H1 (cell line): ENCODE measurements around the gene DCP2. TPM values are rescaled to one million over a fixed set of nuclear protein-coding genes. Genes with fewer than 3 reads are reported as not detected.

Source experiments
- CTCF ChIA-PET: fragments of 300-600 bp; sonication (Branson Sonifier 250); formaldehyde crosslinking; loops from one replicate; lab custom pipeline; 2021; ENCODE audit not compliant: partially characterized antibody; lab: Charles Lee
- POLR2A ChIA-PET: fragments of 300-600 bp; sonication (Branson Sonifier 250); formaldehyde crosslinking; loops from one replicate; lab custom pipeline; 2021; ENCODE audit warnings: inconsistent platforms; ENCODE audit not compliant: partially characterized antibody; lab: Charles Lee
- DNase-seq, 2 experiments: peaks; one replicate each; pipeline versions ENCODE4 v3.0.0 to v3.0.0-alpha.2; 2010 to 2022; ENCODE audit warnings: low spot score in 2 of 2, low read depth in 1 of 2, mixed read lengths in 1 of 2
- FAIRE-seq: peaks from 2 replicates; lab custom pipeline; 2011; peaks lifted over from hg19 to GRCh38; lab: Jason Lieb, UNC
- H2AFZ ChIP-seq: 2 replicates; pipeline ENCODE4 v1.8.1; 2012; ENCODE audit warnings: low read length, inconsistent platforms
- H2AK5ac ChIP-seq: 2 replicates; pipeline ENCODE4 v1.6.1; 2013; ENCODE audit warnings: low read depth, low read length
- H2BK120ac ChIP-seq: replicated peaks from 2 replicates; pipeline ENCODE3; 2013; ENCODE audit warnings: low read depth, low read length, inconsistent platforms
- H2BK12ac ChIP-seq: 2 replicates; pipeline ENCODE4 v1.6.1; 2013; ENCODE audit warnings: low read depth, low read length
- H2BK15ac ChIP-seq: 2 replicates; pipeline ENCODE4 v1.6.1; 2013; ENCODE audit warnings: low read length
- H2BK20ac ChIP-seq: 2 replicates; pipeline ENCODE4 v1.6.1; 2013; ENCODE audit warnings: low read length
- H2BK5ac ChIP-seq: 2 replicates; pipeline ENCODE4 v1.6.1; 2013; ENCODE audit warnings: low read depth, low read length
- H3K14ac ChIP-seq: 2 replicates; pipeline ENCODE4 v1.6.1; 2013; ENCODE audit warnings: inconsistent platforms; ENCODE audit not compliant: insufficient read length
- H3K18ac ChIP-seq: 2 replicates; pipeline ENCODE4 v1.6.1; 2013; ENCODE audit warnings: low read length; ENCODE audit errors: extremely low read depth
- H3K23ac ChIP-seq: 2 replicates; pipeline ENCODE4 v1.6.1; 2013; ENCODE audit warnings: inconsistent platforms; ENCODE audit not compliant: insufficient read length
- H3K23me2 ChIP-seq: 2 replicates; pipeline ENCODE4 v1.6.1; 2013; ENCODE audit warnings: low read depth, low read length
- H3K27ac ChIP-seq: 2 replicates; pipeline ENCODE4 v1.6.1; 2011; ENCODE audit warnings: low read depth, low read length, inconsistent platforms
- H3K27me3 ChIP-seq, 4 experiments: replicated peaks in 1 of 4; 1 replicate in 1 of 4; 2 replicates in 3 of 4; pipeline versions ENCODE4 v1.6.1 to v1.8.1; 2011 to 2013; ENCODE audit warnings: low read length in 3 of 4, mild to moderate bottlenecking in 3 of 4, inconsistent platforms in 2 of 4, mixed read lengths in 2 of 4, moderate library complexity in 1 of 4; ENCODE audit not compliant: control insufficient read depth in 3 of 4, insufficient read depth in 3 of 4; ENCODE audit errors: extremely low read depth in 1 of 4
- H3K36me3 ChIP-seq, 4 experiments: 2 replicates each; pipeline versions ENCODE4 v1.6.1 to v1.8.1; 2011 to 2013; ENCODE audit warnings: mild to moderate bottlenecking in 4 of 4, low read length in 3 of 4, moderate library complexity in 2 of 4, control low read depth in 1 of 4, inconsistent platforms in 1 of 4; ENCODE audit not compliant: insufficient read depth in 4 of 4, control insufficient read depth in 2 of 4
- H3K4ac ChIP-seq: replicated peaks from 2 replicates; pipeline ENCODE3; 2013; ENCODE audit warnings: low read length, low read depth, mixed read lengths, inconsistent platforms; ENCODE audit not compliant: insufficient read length
- H3K4me1 ChIP-seq, 4 experiments: replicated peaks in 1 of 4; 1 replicate in 1 of 4; 2 replicates in 3 of 4; pipeline versions ENCODE4 v1.6.1 to v1.8.1; 2011 to 2013; ENCODE audit warnings: low read length in 3 of 4, inconsistent platforms in 2 of 4, mixed read lengths in 1 of 4; ENCODE audit not compliant: insufficient read depth in 4 of 4, control insufficient read depth in 3 of 4
- H3K4me2 ChIP-seq, 2 experiments: 2 replicates each; pipeline versions ENCODE4 v1.6.1 to v1.8.1; 2011 to 2013; ENCODE audit warnings: low read depth in 2 of 2, low read length in 2 of 2, control low read depth in 1 of 2, inconsistent platforms in 1 of 2, mild to moderate bottlenecking in 1 of 2; ENCODE audit not compliant: insufficient read depth in 1 of 2
- H3K4me3 ChIP-seq, 4 experiments: fragments of 200-600, 300-600 bp in 1 of 4; sonication (generic), shearing (Covaris generic), sonication (Bioruptor Twin) in 1 of 4; 2 replicates each; pipeline versions ENCODE4 v1.5.1 to v1.8.1; 2011 to 2016; ENCODE audit warnings: low read length in 4 of 4, low read depth in 3 of 4, control low read depth in 2 of 4, inconsistent platforms in 2 of 4, mild to moderate bottlenecking in 2 of 4, mixed read lengths in 1 of 4, moderate library complexity in 1 of 4; ENCODE audit not compliant: insufficient read depth in 2 of 4; ENCODE audit errors: extremely low read depth in 1 of 4
- H3K56ac ChIP-seq: replicated peaks from 2 replicates; pipeline ENCODE3; 2013; ENCODE audit warnings: low read depth, mild to moderate bottlenecking, mixed read lengths, low read length, inconsistent platforms; ENCODE audit not compliant: insufficient read length
- H3K79me1 ChIP-seq: 2 replicates; pipeline ENCODE4 v1.6.1; 2013; ENCODE audit warnings: low read depth, low read length, control low read depth
- H3K79me2 ChIP-seq, 2 experiments: 2 replicates each; pipeline versions ENCODE4 v1.6.1 to v1.8.1; 2012 to 2013; ENCODE audit warnings: low read length in 2 of 2, mild to moderate bottlenecking in 2 of 2, inconsistent platforms in 1 of 2; ENCODE audit not compliant: insufficient read depth in 2 of 2, control insufficient read depth in 1 of 2
- H3K9ac ChIP-seq, 4 experiments: replicated peaks in 1 of 4; 1 replicate in 1 of 4; 2 replicates in 3 of 4; pipeline versions ENCODE4 v1.6.1 to v1.8.1; 2011 to 2013; ENCODE audit warnings: low read depth in 3 of 4, low read length in 3 of 4, control low read depth in 2 of 4, mild to moderate bottlenecking in 2 of 4, moderate library complexity in 2 of 4, inconsistent platforms in 1 of 4; ENCODE audit errors: extremely low read depth in 1 of 4
- H3K9me3 ChIP-seq, 2 experiments: 2 replicates each; pipeline versions ENCODE4 v1.6.1 to v1.8.1; 2012 to 2013; ENCODE audit warnings: mild to moderate bottlenecking in 2 of 2, moderate library complexity in 2 of 2, control low read depth in 1 of 2, inconsistent platforms in 1 of 2, low read depth in 1 of 2, low read length in 1 of 2, mixed read lengths in 1 of 2; ENCODE audit not compliant: insufficient read depth in 2 of 2
- H4K20me1 ChIP-seq, 2 experiments: replicated peaks in 1 of 2; 2 replicates each; pipeline versions ENCODE3 to v1.8.1; 2011 to 2013; ENCODE audit warnings: inconsistent platforms in 2 of 2, low read length in 2 of 2, mild to moderate bottlenecking in 1 of 2; ENCODE audit not compliant: insufficient read depth in 2 of 2, control insufficient read depth in 1 of 2
- H4K5ac ChIP-seq: 2 replicates; pipeline ENCODE4 v1.6.1; 2013; ENCODE audit warnings: low read length, low read depth, mixed read lengths, inconsistent platforms; ENCODE audit not compliant: insufficient read length
- H4K8ac ChIP-seq: 2 replicates; pipeline ENCODE4 v1.8.0; 2013; ENCODE audit warnings: mild to moderate bottlenecking, moderate library complexity, low read length, inconsistent platforms; ENCODE audit not compliant: insufficient read depth; ENCODE audit errors: extremely low read depth
- H4K91ac ChIP-seq: replicated peaks from 2 replicates; pipeline ENCODE3; 2013; ENCODE audit warnings: low read length, mixed read lengths, inconsistent platforms; ENCODE audit not compliant: insufficient read length
- ASH2L ChIP-seq: fragments of 200-600, 300-600 bp; sonication (generic); IDR thresholded peaks from one replicate; pipeline ENCODE4 v1.7.1; 2017; ENCODE audit warnings: low read length
- ATF3 ChIP-seq: IDR thresholded peaks from 2 replicates; pipeline ENCODE4 v1.6.1; 2011; ENCODE audit warnings: low read depth, mild to moderate bottlenecking, low read length; ENCODE audit not compliant: insufficient read depth
- KDM5A ChIP-seq: fragments of 200-600 bp; IDR thresholded peaks from 2 replicates; pipeline ENCODE4 v1.7.1; 2012; ENCODE audit warnings: mild to moderate bottlenecking, low read length, inconsistent platforms, mixed read lengths
- POU5F1 ChIP-seq: IDR thresholded peaks from 2 replicates; pipeline ENCODE4 v1.6.1; 2011; ENCODE audit warnings: low read depth, mild to moderate bottlenecking, low read length, moderate library complexity
- SP2 ChIP-seq: IDR thresholded peaks from 2 replicates; pipeline ENCODE4 v1.6.1; 2012; ENCODE audit warnings: mild to moderate bottlenecking, low read length, inconsistent platforms
- SP4 ChIP-seq: IDR thresholded peaks from 2 replicates; pipeline ENCODE4 v1.6.1; 2012; ENCODE audit warnings: low read length, inconsistent platforms
- ZNF274 ChIP-seq: IDR thresholded peaks from 2 replicates; pipeline ENCODE4 v1.7.0; 2012; ENCODE audit warnings: low read length, borderline replicate concordance; ENCODE audit errors: extremely low read depth
- WGBS, 2 experiments: shearing (Covaris generic) in 1 of 2; methylation state at CpG; one replicate each; pipeline versions ENCODE4 v1.1.6 to v1.1.7; 2013 to 2015; ENCODE audit warnings: low lambda C conversion rate in 2 of 2, mixed read lengths in 2 of 2, inconsistent platforms in 1 of 2, low coverage in 1 of 2, missing lambda C conversion rate in 1 of 2; ENCODE audit not compliant: insufficient replicate concordance in 2 of 2, insufficient coverage in 1 of 2, insufficient read length in 1 of 2; ENCODE audit errors: extremely low coverage in 1 of 2, missing lambda C conversion rate in 1 of 2; 5-methylcytosine and 5-hydroxymethylcytosine counted together
- polyA plus RNA-seq, 7 experiments: library from polyadenylated mRNA; depleted of rRNA in 3 of 7; stranded (reverse) in 5 of 7; unstranded in 2 of 7; fragments of >200 nt in 5 of 7; fragments of 200-250 nt in 2 of 7; gene quantifications; 1 replicate in 5 of 7; 2 replicates in 1 of 7; 4 replicates in 1 of 7; pipeline versions ENCODE4 v1.2.1 to v1.2.3, GENCODE V29; 2011 to 2013; ENCODE audit warnings: missing spikeins in 2 of 7, mixed read lengths in 2 of 7
- total RNA-seq: library from RNA; stranded (reverse); fragmentation: NEBNext Ultra II Directional; extraction: Animal tissue kit (Norgen Biotek cat#: 25700); gene quantifications from 2 replicates; pipeline ENCODE4 v1.2.1, GENCODE V29; 2021
- TF ChIP-seq, protein P1 (sequence below): IDR thresholded peaks from 2 replicates; pipeline ENCODE4 v1.6.1; 2012; ENCODE audit warnings: inconsistent platforms

Gene DCP2
- total and polyA plus RNA-seq, 2 of the 8 experiments (the other 6 are each of a cell fraction or from before 2014, with no cell fraction given) = 14.4 to 162 TPM

DNA sequence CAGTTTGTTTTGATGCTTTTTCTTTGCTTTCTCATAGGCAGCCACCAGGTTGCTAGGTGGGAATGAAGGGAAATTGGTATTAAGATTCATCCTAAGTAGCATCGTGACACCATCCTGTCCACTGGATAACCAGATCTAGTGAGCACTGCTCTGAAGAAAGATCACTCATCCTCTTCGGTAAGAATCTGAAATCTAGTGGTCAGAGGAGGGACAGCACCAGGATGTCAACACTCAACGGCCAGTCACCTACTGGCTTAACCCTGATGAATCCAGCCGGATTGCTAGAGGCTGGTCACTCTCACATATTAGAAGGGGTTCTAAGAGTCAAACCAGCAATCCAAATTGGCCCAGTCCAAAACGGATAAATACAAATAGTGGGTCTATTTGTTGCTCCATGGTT lies 50.8 kb downstream of the DCP2 start:
- no peak overlapping the region for H2AFZ ChIP-seq
- H2BK20ac ChIP-seq = no peak overlapping the region
- no peak overlapping the region for H3K27ac ChIP-seq
- no peaks in the 10 kb centered on the region for H3K79me2 ChIP-seq
- H3K79me1 ChIP-seq = peaks cover 3% of the 10 kb centered on the region; the same call in 1 of the 2 replicates
- H3K4me1 ChIP-seq = peaks cover 3 to 6% (median 3%) of the 10 kb centered on the region in 4 experiments
- no peak overlapping the region for H4K5ac ChIP-seq
- H3K23ac ChIP-seq = no peak overlapping the region
- no peak overlapping the region for H3K4me2 ChIP-seq
- no peaks in the 10 kb centered on the region for H4K20me1 ChIP-seq
- H3K18ac ChIP-seq = no peak overlapping the region
- no peak overlapping the region for H3K4ac ChIP-seq
- H3K4me3 ChIP-seq = no peak overlapping the region
- H3K56ac ChIP-seq = no peak overlapping the region
- TF ChIP-seq SP2 (no peak), ZNF274 (no peak), KDM5A (no peak), ATF3 (no peak), SP4 (no peak), POU5F1 (no peak), ASH2L (no peak)
- TF ChIP-seq, protein P1, sequence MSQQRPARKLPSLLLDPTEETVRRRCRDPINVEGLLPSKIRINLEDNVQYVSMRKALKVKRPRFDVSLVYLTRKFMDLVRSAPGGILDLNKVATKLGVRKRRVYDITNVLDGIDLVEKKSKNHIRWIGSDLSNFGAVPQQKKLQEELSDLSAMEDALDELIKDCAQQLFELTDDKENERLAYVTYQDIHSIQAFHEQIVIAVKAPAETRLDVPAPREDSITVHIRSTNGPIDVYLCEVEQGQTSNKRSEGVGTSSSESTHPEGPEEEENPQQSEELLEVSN = no peak
- no peak overlapping the region for H4K8ac ChIP-seq
- no peak overlapping the region for H4K91ac ChIP-seq
- WGBS, 2 experiments = 92% methylated on average over 5 of the region's 5 CpGs; no CpG with 5 or more reads in 1 of the 2 experiments
- no peak for DNase-seq
- no peaks in the 10 kb centered on the region for H3K27me3 ChIP-seq
- ChIA-PET CTCF (interaction anchor here (0.7 to 2.1 kb wide), 3 partner anchors 27 to 32 kb away, joined by 4 to 11 read pairs (median 5); no protein-coding TSS in a partner anchor), POLR2A (interaction anchor here (0.7 kb wide), 1 partner anchor 62 kb away, joined by 3 read pairs; no protein-coding TSS in a partner anchor)
- peaks cover 0 to 48% (median 20%) of the 10 kb centered on the region in 4 experiments; a peak in 7 of 8 replicates for H3K36me3 ChIP-seq
- no peak overlapping the region for H2BK12ac ChIP-seq
- no peaks in the 10 kb centered on the region for H3K9me3 ChIP-seq
- H2AK5ac ChIP-seq = no peak overlapping the region
- no peak overlapping the region for H2BK120ac ChIP-seq
- FAIRE-seq = no peak
- H2BK5ac ChIP-seq = no peak overlapping the region
- H3K14ac ChIP-seq = no peak overlapping the region
- no peak overlapping the region for H3K9ac ChIP-seq
- H2BK15ac ChIP-seq = no peak overlapping the region
- H3K23me2 ChIP-seq = no peaks in the 10 kb centered on the region
